Testis (tissue), 2 donors: ENCODE data around the gene KLF7.

ENCODE experiments used
- POLR2A ChIP-seq: fragments of 450-650 bp; IDR thresholded peaks from one replicate; pipeline ENCODE4 v1.6.1; 2017; ENCODE audit warnings: antibody characterized with exemption, mild to moderate bottlenecking, moderate library complexity
- TF ChIP-seq, protein P1 (sequence below), 3 experiments: fragments of 450-650 bp in 2 of 3; fragments of 200-600 bp in 1 of 3; sonication (generic) in 1 of 3; IDR thresholded peaks; one replicate each; pipeline ENCODE4 v1.5.1; 2016 to 2019; ENCODE audit warnings: antibody characterized with exemption in 3 of 3, mild to moderate bottlenecking in 2 of 3, moderate library complexity in 1 of 3

- TF ChIP-seq, protein P1, sequence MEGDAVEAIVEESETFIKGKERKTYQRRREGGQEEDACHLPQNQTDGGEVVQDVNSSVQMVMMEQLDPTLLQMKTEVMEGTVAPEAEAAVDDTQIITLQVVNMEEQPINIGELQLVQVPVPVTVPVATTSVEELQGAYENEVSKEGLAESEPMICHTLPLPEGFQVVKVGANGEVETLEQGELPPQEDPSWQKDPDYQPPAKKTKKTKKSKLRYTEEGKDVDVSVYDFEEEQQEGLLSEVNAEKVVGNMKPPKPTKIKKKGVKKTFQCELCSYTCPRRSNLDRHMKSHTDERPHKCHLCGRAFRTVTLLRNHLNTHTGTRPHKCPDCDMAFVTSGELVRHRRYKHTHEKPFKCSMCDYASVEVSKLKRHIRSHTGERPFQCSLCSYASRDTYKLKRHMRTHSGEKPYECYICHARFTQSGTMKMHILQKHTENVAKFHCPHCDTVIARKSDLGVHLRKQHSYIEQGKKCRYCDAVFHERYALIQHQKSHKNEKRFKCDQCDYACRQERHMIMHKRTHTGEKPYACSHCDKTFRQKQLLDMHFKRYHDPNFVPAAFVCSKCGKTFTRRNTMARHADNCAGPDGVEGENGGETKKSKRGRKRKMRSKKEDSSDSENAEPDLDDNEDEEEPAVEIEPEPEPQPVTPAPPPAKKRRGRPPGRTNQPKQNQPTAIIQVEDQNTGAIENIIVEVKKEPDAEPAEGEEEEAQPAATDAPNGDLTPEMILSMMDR (IDR thresholded peaks at IDR 0.05): no peak
- no peak for TF ChIP-seq POLR2A
These were observed 129.9 kb downstream of the KLF7 start for GRCh38 chr2:207035875-207036274.
